D721Med (cell line): ENCODE results near the gene CTCFL.

Experiments
- DNase-seq: peaks from one replicate; pipeline ENCODE4 v3.0.0; 2011; ENCODE audit warnings: low spot score; ENCODE audit not compliant: insufficient read length
- FAIRE-seq: peaks from 2 replicates; lab custom pipeline; 2011; peaks lifted over from hg19 to GRCh38; lab: Jason Lieb, UNC
- TF ChIP-seq, protein P1 (sequence below): IDR thresholded peaks from 2 replicates; pipeline ENCODE4 v1.5.1; 2012; ENCODE audit warnings: mild to moderate bottlenecking, control low read depth; ENCODE audit not compliant: insufficient read depth; ENCODE audit errors: missing control alignments

CTCFL gene

DNA sequence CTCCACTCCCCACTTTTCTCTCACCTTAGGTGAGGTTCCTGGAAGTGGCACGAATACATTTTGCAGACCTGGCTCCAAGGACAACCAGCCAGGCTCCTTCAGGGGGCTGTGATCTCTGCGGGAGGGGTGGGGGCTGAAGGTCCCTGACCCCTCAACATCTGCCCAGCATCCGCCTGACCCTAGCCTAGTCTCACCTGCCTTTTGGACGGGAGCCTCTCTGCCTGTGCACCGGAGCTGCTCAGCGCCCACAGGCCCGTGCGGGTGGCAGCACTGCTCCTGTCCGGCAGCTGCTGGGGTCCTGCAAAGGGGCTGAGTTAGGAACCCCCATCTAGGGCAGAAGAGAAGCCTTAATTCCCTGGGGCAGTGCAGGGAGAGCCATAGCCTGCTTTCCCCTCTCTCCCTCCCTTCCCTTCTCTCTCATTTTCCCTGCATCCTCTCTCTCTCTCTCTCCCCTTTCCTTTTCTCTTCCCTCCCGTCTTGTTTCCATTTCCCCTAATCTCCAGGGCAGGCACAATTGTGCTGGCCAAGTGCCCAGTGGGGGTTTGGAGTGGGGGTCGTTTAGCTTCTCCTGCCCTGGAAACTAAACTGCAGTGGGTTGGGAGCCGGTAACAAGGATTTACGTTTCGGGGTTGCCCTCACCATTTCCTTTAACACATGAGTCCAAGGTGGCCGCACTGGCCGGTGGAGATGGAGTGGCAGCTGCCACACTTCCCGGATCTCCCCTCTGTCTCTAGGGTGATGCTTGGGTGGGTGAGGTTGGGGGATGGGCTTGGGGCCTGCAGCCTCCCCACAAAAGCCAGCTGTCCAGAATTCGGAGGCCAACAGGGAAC lies 54.1 kb downstream of the CTCFL start:
- DNase-seq, result no peak
- no peak for FAIRE-seq
- TF ChIP-seq, protein P1, sequence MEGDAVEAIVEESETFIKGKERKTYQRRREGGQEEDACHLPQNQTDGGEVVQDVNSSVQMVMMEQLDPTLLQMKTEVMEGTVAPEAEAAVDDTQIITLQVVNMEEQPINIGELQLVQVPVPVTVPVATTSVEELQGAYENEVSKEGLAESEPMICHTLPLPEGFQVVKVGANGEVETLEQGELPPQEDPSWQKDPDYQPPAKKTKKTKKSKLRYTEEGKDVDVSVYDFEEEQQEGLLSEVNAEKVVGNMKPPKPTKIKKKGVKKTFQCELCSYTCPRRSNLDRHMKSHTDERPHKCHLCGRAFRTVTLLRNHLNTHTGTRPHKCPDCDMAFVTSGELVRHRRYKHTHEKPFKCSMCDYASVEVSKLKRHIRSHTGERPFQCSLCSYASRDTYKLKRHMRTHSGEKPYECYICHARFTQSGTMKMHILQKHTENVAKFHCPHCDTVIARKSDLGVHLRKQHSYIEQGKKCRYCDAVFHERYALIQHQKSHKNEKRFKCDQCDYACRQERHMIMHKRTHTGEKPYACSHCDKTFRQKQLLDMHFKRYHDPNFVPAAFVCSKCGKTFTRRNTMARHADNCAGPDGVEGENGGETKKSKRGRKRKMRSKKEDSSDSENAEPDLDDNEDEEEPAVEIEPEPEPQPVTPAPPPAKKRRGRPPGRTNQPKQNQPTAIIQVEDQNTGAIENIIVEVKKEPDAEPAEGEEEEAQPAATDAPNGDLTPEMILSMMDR, result no peak

- FAIRE-seq, result no peak
- TF ChIP-seq, protein P1, result no peak
- no peak for DNase-seq
These were observed 54.8 kb downstream of the CTCFL start for GRCh38 chr20:57470212-57470522.

DNA sequence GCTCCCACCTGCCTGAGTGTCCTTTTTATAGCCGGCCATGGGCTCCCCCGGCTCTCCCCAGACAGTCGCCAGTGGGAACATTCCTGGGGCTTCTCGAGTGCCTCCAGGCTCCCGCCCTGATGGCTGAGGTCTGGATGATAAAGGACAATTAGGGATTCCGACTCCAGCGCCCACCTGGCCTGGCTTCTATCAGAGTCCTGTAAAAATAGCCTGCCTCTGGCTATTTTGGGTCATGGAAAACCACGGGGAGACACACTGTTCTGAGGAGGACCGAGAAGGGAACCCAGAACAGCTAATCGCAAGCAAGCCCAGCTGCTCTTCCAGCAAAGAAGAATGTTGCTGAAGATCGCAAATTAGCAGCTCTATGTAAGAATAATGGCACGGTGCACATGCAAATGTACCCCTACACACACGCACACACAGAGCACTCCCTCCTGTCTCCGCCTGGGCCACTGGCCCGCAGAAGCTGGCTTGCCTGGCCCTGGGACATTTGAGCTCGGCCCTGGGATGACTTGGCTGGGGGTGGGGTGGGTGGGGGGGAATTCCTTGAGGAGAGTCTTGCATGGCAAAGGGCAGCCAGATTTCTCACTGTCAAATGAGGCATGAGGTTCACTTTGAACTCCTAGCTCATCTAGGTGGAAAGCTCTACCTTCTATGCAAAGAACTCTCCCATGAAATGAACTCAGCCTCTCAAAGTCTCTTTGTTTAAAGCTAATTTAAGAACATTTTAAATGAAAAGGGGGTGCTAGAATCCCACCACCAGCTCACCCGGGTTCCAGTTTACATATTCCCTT lies 55.3 kb downstream of the CTCFL start:
- TF ChIP-seq, protein P1, result no peak
- no peak for FAIRE-seq
- no peak for DNase-seq

DNA sequence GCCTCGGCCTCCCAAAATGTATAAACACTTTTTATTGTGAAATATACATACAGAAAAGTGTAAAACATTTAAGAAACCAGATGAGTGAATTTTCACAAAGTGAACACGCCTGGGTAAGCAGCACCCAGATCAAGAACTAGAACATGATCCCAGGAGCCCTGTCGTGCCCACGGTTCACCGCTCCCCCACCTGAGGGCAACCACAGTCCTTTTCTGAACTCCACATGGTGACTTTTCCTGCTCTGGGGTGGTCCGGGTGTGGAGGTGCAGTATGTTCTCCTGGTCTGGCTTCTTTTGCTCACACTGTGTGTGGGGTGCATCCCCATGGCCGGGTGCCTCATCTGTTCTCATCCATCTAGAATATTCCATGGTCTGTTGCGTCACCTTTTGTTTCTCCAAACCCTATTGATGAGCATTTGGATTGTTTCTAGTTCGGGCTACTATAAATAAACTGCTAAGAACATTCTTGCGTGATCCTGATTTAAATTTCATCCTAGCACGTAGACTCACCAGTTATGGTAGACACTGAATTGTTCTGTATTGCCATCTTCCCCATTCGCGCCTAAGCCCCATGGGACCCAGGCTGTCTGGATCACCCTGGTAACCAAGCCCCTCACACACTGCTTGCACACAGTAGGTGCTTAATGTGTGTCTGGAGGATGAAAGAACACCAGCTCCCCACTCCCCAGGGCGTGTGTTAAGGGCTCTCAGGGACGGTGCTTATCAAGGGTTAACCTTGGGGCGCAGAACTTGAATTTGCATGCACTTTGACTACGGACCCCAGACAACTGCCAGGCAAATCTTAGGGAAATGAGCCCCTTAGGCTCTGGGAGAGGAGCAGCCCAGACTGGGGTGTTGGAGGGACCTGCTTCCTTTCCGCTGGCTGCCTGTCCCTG lies 56.2 kb downstream of the CTCFL start:
- FAIRE-seq (no peak), DNase-seq (no peak)
- TF ChIP-seq, protein P1, result no peak

- no peak for DNase-seq
- TF ChIP-seq, protein P1, result no peak
- no peak for FAIRE-seq
These were observed 57.2 kb downstream of the CTCFL start for GRCh38 chr20:57467742-57468141.

- FAIRE-seq, result no peak
- TF ChIP-seq, protein P1, result no peak
- DNase-seq, result no peak
These were observed 59.0 kb downstream of the CTCFL start for GRCh38 chr20:57465943-57466342.
